ENCODE measurements around the gene PLIN1. TPM values are rescaled to one million over a fixed set of nuclear protein-coding genes. Genes with fewer than 3 reads are reported as not detected.
A peak's percentile ranks its signal among the peaks of the same experiment; 100 is the strongest.

The PLIN1 gene
- total RNA-seq, 2 experiments from 2014 or later, result 0.50 to 1.1 TPM

DNA sequence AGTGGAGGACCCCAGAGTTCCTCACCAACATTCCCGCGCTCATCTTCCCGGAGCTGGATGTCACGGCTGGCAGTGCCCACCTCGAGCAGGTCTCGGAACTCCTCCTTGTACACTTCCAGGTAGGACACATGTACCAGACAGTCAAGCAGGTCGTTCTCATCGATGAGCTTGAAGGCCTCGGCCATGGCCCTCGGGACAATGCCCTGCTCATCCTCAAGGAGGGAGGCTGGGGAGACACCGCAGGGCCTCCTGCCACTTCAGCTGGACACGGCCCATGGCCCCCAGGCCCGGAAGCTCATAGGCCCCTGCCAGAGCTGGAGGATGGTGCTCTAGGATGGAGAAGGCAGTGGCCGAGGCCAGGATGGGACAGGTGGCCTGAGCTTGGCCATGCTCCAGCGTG lies 29.5 kb downstream of the PLIN1 start:
- ChIA-PET POLR2A (no interaction called here), CTCF (interaction anchor here (1.4 kb wide), 1 partner anchor 24 kb away, joined by 3 read pairs; no protein-coding TSS in a partner anchor)
- ATAC-seq (no peak), DNase-seq (no peak)
- peaks cover 5% of the 10 kb centered on the region for H3K4me1 Mint-ChIP-seq (ENCODE audit: low read depth)
- no peak overlapping the region for H3K27ac Mint-ChIP-seq
- H3K9me3 Mint-ChIP-seq, result no peaks in the 10 kb centered on the region
- peaks cover 16% of the 10 kb centered on the region for H3K27me3 Mint-ChIP-seq
- TF ChIP-seq, protein P1, sequence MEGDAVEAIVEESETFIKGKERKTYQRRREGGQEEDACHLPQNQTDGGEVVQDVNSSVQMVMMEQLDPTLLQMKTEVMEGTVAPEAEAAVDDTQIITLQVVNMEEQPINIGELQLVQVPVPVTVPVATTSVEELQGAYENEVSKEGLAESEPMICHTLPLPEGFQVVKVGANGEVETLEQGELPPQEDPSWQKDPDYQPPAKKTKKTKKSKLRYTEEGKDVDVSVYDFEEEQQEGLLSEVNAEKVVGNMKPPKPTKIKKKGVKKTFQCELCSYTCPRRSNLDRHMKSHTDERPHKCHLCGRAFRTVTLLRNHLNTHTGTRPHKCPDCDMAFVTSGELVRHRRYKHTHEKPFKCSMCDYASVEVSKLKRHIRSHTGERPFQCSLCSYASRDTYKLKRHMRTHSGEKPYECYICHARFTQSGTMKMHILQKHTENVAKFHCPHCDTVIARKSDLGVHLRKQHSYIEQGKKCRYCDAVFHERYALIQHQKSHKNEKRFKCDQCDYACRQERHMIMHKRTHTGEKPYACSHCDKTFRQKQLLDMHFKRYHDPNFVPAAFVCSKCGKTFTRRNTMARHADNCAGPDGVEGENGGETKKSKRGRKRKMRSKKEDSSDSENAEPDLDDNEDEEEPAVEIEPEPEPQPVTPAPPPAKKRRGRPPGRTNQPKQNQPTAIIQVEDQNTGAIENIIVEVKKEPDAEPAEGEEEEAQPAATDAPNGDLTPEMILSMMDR (IDR thresholded peaks at IDR 0.05), result no peak
- intact Hi-C loops (cut with micrococcal nuclease), result no loop called here
- no peak overlapping the region for H3K4me3 Mint-ChIP-seq
- peaks cover 4% of the 10 kb centered on the region for H3K36me3 Mint-ChIP-seq (ENCODE audit: low read depth)

GRCh38 chr15:89649013-89649625 lies 30.0 kb downstream of the PLIN1 start:
- peaks cover 1% of the 10 kb centered on the region for H3K36me3 Mint-ChIP-seq (ENCODE audit: low read depth)
- POLR2A ChIA-PET, result no interaction called here
- no peak for DNase-seq

GRCh38 chr15:89648106-89649012 lies 30.8 kb downstream of the PLIN1 start:
- ChIA-PET POLR2A (interaction anchor here (1.1 kb wide), 1 partner anchor 13 kb away, joined by 3 read pairs; no protein-coding TSS in a partner anchor), CTCF (interaction anchor here (0.7 to 2.5 kb wide), 12 partner anchors 10 to 226 kb away, joined by 3 to 9 read pairs (median 4); no protein-coding TSS in a partner anchor)
- Mint-ChIP-seq H3K4me3 (no peak overlapping the region), H3K27me3 (peaks cover 6% of the 10 kb centered on the region), H3K36me3 (ENCODE audit: low read depth) (peaks cover 1% of the 10 kb centered on the region), H3K9me3 (no peaks in the 10 kb centered on the region), H3K27ac (no peak overlapping the region), H3K4me1 (ENCODE audit: low read depth) (no peaks in the 10 kb centered on the region)
- no peak for ATAC-seq
- no peak for DNase-seq
- intact Hi-C loops (cut with micrococcal nuclease), result no loop called here
- TF ChIP-seq, protein P1 (IDR thresholded peaks at IDR 0.05), result no peak

More at GRCh38 chr15:89649013-89649625, 30.0 kb downstream of the PLIN1 start:
- Mint-ChIP-seq H3K27me3 (peaks cover 10% of the 10 kb centered on the region), H3K4me1 (ENCODE audit: low read depth) (no peaks in the 10 kb centered on the region), H3K27ac (no peak overlapping the region), H3K4me3 (no peak overlapping the region), H3K9me3 (no peaks in the 10 kb centered on the region)
- TF ChIP-seq, protein P1 (IDR thresholded peaks at IDR 0.05), result no peak
- intact Hi-C loops (cut with micrococcal nuclease), result no loop called here
- CTCF ChIA-PET, result no interaction called here
- ATAC-seq, result no peak

DNA sequence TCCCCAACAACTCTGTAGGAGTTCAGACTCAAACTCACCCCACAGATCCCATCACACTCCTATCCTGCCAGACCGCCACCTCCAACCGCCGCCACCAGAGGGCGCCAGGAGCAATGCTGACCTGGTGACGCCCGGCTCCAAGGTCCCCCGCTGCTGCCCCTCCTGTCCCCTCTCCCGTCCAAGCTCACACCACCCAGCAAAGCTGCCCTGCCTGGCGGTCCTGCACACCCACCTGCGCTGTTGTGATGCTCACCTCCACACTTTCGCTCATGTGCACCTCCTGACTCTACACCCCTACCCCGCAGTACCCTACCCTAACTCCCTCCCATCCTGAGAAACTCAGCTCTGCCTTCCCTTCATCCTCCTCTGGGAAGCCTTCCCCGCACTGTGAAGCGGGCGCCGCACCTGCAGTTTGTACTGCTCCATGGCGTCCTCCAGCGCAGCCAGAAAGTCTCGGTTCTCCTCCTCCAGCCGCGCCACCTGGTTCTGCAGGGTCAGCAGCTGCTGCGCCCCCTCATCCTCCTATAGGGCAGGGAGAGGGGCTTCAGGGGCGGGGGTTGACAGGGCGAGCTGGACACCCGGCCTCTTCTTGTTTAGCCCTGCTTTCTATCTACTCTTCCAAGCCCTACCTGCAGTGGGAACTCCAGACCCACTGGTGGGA lies 31.8 kb downstream of the PLIN1 start:
- Mint-ChIP-seq H3K27me3 (peaks cover 2% of the 10 kb centered on the region), H3K36me3 (ENCODE audit: low read depth) (peaks cover 1% of the 10 kb centered on the region), H3K4me3 (no peak overlapping the region), H3K9me3 (no peaks in the 10 kb centered on the region), H3K27ac (no peak overlapping the region), H3K4me1 (ENCODE audit: low read depth) (no peaks in the 10 kb centered on the region)
- intact Hi-C loops (cut with micrococcal nuclease), result no loop called here
- POLR2A ChIA-PET, result interaction anchor here (1.1 kb wide), 1 partner anchor 14 kb away, joined by 3 read pairs; no protein-coding TSS in a partner anchor
- DNase-seq, result peak; percentile 83
- CTCF ChIA-PET, result interaction anchor here (0.7 to 2.5 kb wide), 15 partner anchors 11 to 227 kb away, joined by 3 to 9 read pairs (median 3); no protein-coding TSS in a partner anchor
- peak; percentile 92 for ATAC-seq
- TF ChIP-seq, protein P1 (IDR thresholded peaks at IDR 0.05), result peak; percentile 78

All from activated CD8-positive, alpha-beta T cell treated with anti-CD3 and anti-CD28 coated beads for 36 hours (primary cell).